ENCODE data around the gene MMEL1. TPM values are rescaled to one million over a fixed set of nuclear protein-coding genes. Genes with fewer than 3 reads are reported as not detected.

MMEL1 gene, protein sequence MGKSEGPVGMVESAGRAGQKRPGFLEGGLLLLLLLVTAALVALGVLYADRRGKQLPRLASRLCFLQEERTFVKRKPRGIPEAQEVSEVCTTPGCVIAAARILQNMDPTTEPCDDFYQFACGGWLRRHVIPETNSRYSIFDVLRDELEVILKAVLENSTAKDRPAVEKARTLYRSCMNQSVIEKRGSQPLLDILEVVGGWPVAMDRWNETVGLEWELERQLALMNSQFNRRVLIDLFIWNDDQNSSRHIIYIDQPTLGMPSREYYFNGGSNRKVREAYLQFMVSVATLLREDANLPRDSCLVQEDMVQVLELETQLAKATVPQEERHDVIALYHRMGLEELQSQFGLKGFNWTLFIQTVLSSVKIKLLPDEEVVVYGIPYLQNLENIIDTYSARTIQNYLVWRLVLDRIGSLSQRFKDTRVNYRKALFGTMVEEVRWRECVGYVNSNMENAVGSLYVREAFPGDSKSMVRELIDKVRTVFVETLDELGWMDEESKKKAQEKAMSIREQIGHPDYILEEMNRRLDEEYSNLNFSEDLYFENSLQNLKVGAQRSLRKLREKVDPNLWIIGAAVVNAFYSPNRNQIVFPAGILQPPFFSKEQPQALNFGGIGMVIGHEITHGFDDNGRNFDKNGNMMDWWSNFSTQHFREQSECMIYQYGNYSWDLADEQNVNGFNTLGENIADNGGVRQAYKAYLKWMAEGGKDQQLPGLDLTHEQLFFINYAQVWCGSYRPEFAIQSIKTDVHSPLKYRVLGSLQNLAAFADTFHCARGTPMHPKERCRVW
- 0.18 TPM in 1 of 5 replicates, not detected in the others for total RNA-seq (2022; extraction: Qiagen RNA extraction)

DNA sequence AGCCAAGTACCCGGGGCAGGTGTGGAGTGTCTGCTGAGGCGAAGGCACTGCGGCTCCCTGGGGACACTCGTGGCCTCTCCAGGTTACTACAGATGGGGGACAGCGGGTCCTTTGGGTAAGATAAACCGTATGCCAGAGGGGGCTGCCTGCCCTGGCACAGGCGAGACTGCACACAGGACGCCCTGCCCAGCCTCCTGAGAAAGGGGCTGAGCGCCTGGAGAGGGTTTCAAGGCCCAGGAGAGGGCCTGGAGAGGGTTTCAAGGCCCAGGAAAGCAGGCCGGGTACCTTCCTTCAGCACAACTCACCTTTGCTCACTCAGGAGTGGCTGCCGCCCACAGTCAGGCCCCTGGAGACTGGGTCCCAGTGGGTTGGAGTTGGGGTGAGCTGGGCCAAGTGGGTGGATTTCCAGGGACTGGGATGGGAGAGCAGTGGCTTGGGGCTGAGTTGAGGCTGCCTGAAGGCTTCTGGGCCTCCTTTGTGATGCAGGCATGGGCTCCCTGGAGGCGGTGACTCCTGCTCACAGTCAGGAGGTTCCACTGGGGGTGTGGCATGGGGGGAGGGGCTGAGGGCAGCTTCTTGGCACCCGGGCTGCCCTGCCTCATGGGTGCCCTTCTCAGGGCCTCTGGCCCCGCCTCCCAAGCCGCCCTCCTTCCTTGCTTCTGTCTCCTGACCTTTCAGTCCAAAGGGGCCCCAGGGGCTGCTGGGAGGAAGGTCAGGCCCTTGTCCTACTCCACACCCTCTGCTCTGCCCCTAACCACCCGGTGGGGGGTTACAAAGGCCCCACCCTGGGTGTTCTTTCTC lies at the start of gene MMEL1:
Gene MMEL1 (minus strand): TSS at position 456 of the 801 bp plus-strand sequence. CDS start 3,532 bp downstream, outside the sequence.

DNA sequence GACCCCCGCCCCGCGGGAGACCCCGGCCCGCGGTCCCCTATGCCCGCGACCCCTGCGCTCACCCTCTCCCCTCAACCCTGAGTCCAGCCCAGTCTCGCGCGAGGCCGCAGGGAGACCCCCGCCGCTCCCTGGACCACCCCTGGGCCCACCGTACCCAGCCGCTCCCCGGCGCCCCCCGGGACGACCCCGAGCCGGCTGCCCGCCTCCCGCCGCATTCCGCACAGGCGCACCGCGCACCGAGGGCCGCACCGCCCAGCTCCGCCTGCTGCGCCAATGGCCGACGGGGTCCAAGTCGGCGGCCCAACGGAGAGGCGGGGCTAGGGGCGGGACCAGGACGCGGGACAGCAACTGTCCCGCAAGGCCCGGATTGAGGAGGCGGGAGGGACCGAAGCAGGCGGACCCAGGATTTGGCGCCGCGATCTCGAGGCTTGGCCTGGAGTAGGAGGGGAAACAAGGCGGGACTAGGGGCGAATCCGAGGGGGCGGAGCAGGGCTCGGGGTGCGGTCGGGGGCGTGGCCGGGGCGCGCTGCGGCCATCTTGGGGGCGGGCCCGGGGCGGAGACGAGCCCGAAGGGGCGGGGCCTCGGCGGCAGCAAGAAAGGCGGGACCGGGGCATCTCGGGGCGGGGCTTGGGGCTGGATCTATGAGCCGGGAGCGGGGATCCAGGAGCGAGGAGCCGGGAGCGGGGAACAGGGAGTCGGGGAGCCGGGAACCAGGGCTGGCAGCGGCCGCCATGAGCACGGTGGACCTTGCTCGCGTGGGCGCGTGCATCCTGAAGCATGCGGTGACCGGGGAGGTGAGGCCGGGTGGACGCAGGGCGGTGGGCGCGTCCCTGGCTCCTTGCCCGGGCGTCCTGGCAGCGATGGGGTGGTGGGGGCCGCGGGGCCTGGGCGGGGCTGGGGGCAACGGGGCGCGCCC lies 46.4 kb downstream of the MMEL1 start, which contains the start of gene PRXL2B:
Gene PRXL2B (plus strand): TSS at position 624 of the 917 bp plus-strand sequence. CDS start 109 bp downstream, at position 733.

GRCh38 chr1:2556277-2556677 lies 76.5 kb downstream of the MMEL1 start, which contains the start of gene TNFRSF14:
Gene TNFRSF14, plus strand, starts transcription at chr1:2556371. Its CDS starts 294 bp downstream, at chr1:2556665.

Other genes starting within 250 kb of the MMEL1 start
- 5.7 to 7.3 TPM (median 6.6 TPM) in 5 replicates for gene MORN1, start 241.5 kb downstream of the MMEL1 start, total RNA-seq (2022; extraction: Qiagen RNA extraction)
- gene RER1, start 241.2 kb downstream of the MMEL1 start, total RNA-seq (2022; extraction: Qiagen RNA extraction) = 96.2 to 125 TPM (median 119 TPM) in 5 replicates
- gene PEX10, start 220.5 kb downstream of the MMEL1 start, total RNA-seq (2022; extraction: Qiagen RNA extraction) = 18.3 to 25.1 TPM (median 23.5 TPM) in 5 replicates
- 0.16 to 0.33 TPM (median 0.28 TPM) in 5 replicates for gene PLCH2, start 156.7 kb downstream of the MMEL1 start, total RNA-seq (2022; extraction: Qiagen RNA extraction)
- gene PANK4, start 106.4 kb downstream of the MMEL1 start, total RNA-seq (2022; extraction: Qiagen RNA extraction) = 9.4 to 14.0 TPM (median 12.1 TPM) in 5 replicates
- gene HES5, start 102.8 kb downstream of the MMEL1 start, total RNA-seq (2022; extraction: Qiagen RNA extraction) = not detected in 5 replicates
- gene TNFRSF14, start 76.6 kb downstream of the MMEL1 start, total RNA-seq (2022; extraction: Qiagen RNA extraction) = 0.09 to 0.35 TPM (median 0.16 TPM) in 5 replicates
- 17.3 to 26.0 TPM (median 22.0 TPM) in 5 replicates for gene PRXL2B, start 46.2 kb downstream of the MMEL1 start, total RNA-seq (2022; extraction: Qiagen RNA extraction)
- gene TTC34, start 168.7 kb upstream of the MMEL1 start, total RNA-seq (2022; extraction: Qiagen RNA extraction) = 0.02 to 0.06 TPM (median 0.04 TPM) in 5 replicates